OCI-LY1 (cell line): ENCODE measurements around the gene COL18A1.

Source experiments
- EZH2 ChIP-seq: fragments of 200-600 bp; sonication (generic), shearing (Covaris generic); IDR thresholded peaks from 2 replicates; pipeline ENCODE4 v1.8.0; 2017; ENCODE audit warnings: borderline replicate concordance, mixed run types, mild to moderate bottlenecking, antibody characterized with exemption, low read length, moderate library complexity, mixed read lengths
- TF ChIP-seq, protein P1 (sequence below): fragments of 200-600 bp; sonication (generic), shearing (Covaris generic); IDR thresholded peaks from 2 replicates; pipeline ENCODE4 v1.5.1; 2017; ENCODE audit warnings: mild to moderate bottlenecking, antibody characterized with exemption, low read length, moderate library complexity, mixed read lengths

DNA sequence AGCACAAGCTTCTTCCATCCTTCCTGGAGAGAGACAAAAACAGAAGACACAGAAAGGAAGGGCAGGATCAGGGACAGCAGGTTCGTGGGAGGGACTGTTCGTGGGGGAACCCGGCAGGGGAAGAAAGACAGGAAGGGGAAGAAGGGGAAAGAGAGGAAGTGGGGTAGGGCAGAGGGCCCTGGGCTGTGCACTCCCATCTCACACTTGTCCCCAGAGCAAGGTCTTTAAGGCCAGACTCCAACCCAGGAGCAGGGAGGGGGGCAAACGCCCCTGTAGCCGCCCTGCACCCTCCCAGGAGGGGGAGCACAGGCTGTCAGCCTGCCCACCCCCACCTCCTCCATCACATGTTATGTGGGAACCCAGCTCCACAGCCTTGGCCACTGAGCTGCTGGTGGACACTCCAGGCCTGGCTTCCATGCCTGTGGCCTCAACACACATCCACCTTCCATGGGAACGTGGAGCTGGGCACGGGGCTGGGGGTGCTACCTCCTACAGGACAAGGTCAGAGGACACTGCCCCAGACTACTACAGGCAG lies 127.9 kb downstream of the COL18A1 start:
- TF ChIP-seq, protein P1, sequence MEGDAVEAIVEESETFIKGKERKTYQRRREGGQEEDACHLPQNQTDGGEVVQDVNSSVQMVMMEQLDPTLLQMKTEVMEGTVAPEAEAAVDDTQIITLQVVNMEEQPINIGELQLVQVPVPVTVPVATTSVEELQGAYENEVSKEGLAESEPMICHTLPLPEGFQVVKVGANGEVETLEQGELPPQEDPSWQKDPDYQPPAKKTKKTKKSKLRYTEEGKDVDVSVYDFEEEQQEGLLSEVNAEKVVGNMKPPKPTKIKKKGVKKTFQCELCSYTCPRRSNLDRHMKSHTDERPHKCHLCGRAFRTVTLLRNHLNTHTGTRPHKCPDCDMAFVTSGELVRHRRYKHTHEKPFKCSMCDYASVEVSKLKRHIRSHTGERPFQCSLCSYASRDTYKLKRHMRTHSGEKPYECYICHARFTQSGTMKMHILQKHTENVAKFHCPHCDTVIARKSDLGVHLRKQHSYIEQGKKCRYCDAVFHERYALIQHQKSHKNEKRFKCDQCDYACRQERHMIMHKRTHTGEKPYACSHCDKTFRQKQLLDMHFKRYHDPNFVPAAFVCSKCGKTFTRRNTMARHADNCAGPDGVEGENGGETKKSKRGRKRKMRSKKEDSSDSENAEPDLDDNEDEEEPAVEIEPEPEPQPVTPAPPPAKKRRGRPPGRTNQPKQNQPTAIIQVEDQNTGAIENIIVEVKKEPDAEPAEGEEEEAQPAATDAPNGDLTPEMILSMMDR: no peak
- no peak for TF ChIP-seq EZH2
